ENCODE results near the gene PI4KA. TPM values are rescaled to one million over a fixed set of nuclear protein-coding genes. Genes with fewer than 3 reads are reported as not detected.

Gene PI4KA
- total and polyA plus RNA-seq, 2 donors (not counting 1 experiment from before 2014, with no cell fraction given): 26.4 to 40.6 TPM

- peaks cover 66% of the 10 kb centered on the region for H3K79me2 ChIP-seq (ENCODE audit: control insufficient read depth, insufficient read depth, low read length)
These were observed 5.4 kb downstream of the PI4KA start for GRCh38 chr22:20853236-20853660.

GRCh38 chr22:20852503-20852902, 6.1 kb downstream of the PI4KA start:
- Histone ChIP-seq H3K4me3 (replicated peaks in 1 of 4; ENCODE audit: control extremely low read depth in 1 of 4, insufficient read depth in 1 of 4, low read depth in 3 of 4, low read length in 4 of 4) (no peak overlapping the region), H3K27ac (ENCODE audit: insufficient read depth, low read length) (no peak overlapping the region), H2AFZ (ENCODE audit: low read length) (no peak overlapping the region), H4K20me1 (ENCODE audit: control insufficient read depth, extremely low read depth, insufficient read depth, low read length) (no peaks in the 10 kb centered on the region), H3K9me3 (ENCODE audit: control insufficient read depth, insufficient read depth, low read depth, low read length) (no peaks in the 10 kb centered on the region), H3K36me3 (ENCODE audit: control insufficient read depth, insufficient read depth, low read length) (no peaks in the 10 kb centered on the region), H3K9ac (ENCODE audit: insufficient read depth, low read length) (no peak overlapping the region), H3K79me2 (ENCODE audit: control insufficient read depth, insufficient read depth, low read length) (peaks cover 60% of the 10 kb centered on the region), H3K4me2 (ENCODE audit: extremely low read depth, insufficient read depth, low read length) (no peak overlapping the region), H3K27me3 (ENCODE audit: control insufficient read depth, insufficient read depth, low read length) (no peaks in the 10 kb centered on the region), H3K4me1 (ENCODE audit: control insufficient read depth, extremely low read depth, insufficient read depth, low read length) (peaks cover 6% of the 10 kb centered on the region)
- TF ChIP-seq EZH2 (IDR thresholded peaks at IDR 0.05; ENCODE audit: low read length, missing control alignments): no peak
- TF ChIP-seq, protein P1, sequence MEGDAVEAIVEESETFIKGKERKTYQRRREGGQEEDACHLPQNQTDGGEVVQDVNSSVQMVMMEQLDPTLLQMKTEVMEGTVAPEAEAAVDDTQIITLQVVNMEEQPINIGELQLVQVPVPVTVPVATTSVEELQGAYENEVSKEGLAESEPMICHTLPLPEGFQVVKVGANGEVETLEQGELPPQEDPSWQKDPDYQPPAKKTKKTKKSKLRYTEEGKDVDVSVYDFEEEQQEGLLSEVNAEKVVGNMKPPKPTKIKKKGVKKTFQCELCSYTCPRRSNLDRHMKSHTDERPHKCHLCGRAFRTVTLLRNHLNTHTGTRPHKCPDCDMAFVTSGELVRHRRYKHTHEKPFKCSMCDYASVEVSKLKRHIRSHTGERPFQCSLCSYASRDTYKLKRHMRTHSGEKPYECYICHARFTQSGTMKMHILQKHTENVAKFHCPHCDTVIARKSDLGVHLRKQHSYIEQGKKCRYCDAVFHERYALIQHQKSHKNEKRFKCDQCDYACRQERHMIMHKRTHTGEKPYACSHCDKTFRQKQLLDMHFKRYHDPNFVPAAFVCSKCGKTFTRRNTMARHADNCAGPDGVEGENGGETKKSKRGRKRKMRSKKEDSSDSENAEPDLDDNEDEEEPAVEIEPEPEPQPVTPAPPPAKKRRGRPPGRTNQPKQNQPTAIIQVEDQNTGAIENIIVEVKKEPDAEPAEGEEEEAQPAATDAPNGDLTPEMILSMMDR (conservative IDR thresholded peaks at IDR 0.05 in 1 of 2, IDR thresholded peaks at IDR 0.05 in 1 of 2; ENCODE audit: low read depth in 1 of 2, low read length in 2 of 2): no peak
- DNase-seq (ENCODE audit: low read depth in 2 of 2): no peak

More at GRCh38 chr22:20853236-20853660, 5.4 kb downstream of the PI4KA start:
- H3K36me3 ChIP-seq (ENCODE audit: control insufficient read depth, insufficient read depth, low read length): no peaks in the 10 kb centered on the region
- no peak overlapping the region for H3K9ac ChIP-seq (ENCODE audit: insufficient read depth, low read length)
- no peaks in the 10 kb centered on the region for H3K27me3 ChIP-seq (ENCODE audit: control insufficient read depth, insufficient read depth, low read length)
- H3K4me2 ChIP-seq (ENCODE audit: extremely low read depth, insufficient read depth, low read length): no peak overlapping the region
- H2AFZ ChIP-seq (ENCODE audit: low read length): no peak overlapping the region
- H3K4me1 ChIP-seq (ENCODE audit: control insufficient read depth, extremely low read depth, insufficient read depth, low read length): peaks cover 7% of the 10 kb centered on the region
- H4K20me1 ChIP-seq (ENCODE audit: control insufficient read depth, extremely low read depth, insufficient read depth, low read length): no peaks in the 10 kb centered on the region
- H3K27ac ChIP-seq (ENCODE audit: insufficient read depth, low read length): no peak overlapping the region
- H3K4me3 ChIP-seq (replicated peaks in 1 of 4; ENCODE audit: control extremely low read depth in 1 of 4, insufficient read depth in 1 of 4, low read depth in 3 of 4, low read length in 4 of 4): no peak overlapping the region
- no peak for TF ChIP-seq EZH2 (IDR thresholded peaks at IDR 0.05; ENCODE audit: low read length, missing control alignments)
- TF ChIP-seq, protein P1 (conservative IDR thresholded peaks at IDR 0.05 in 1 of 2, IDR thresholded peaks at IDR 0.05 in 1 of 2; ENCODE audit: low read depth in 1 of 2, low read length in 2 of 2): no peak
- no peak for DNase-seq (ENCODE audit: low read depth in 2 of 2)
- no peaks in the 10 kb centered on the region for H3K9me3 ChIP-seq (ENCODE audit: control insufficient read depth, insufficient read depth, low read depth, low read length)

DNA sequence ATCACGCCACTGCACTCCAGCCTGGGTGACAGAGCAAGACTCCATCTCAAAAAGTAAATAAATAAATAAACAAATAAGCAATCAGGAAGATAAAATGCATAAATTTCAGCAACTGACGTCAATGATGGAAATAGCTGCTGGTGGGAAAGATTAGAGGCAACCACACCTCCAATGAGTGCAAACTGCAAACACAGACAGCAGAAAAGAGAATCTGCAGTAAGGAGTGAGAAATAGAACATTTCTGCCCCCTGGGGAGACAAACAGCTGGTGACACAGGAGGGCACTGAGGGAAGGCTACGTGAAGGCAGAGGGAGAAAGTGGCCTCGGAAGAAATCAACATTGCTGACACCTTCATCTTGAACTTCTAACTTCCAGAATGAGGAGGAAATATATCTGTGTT, 6.5 kb downstream of the PI4KA start:
- Histone ChIP-seq H3K27me3 (ENCODE audit: control insufficient read depth, insufficient read depth, low read length) (no peaks in the 10 kb centered on the region), H3K9me3 (ENCODE audit: control insufficient read depth, insufficient read depth, low read depth, low read length) (no peaks in the 10 kb centered on the region), H3K9ac (ENCODE audit: insufficient read depth, low read length) (no peak overlapping the region), H3K4me3 (replicated peaks in 1 of 4; ENCODE audit: control extremely low read depth in 1 of 4, insufficient read depth in 1 of 4, low read depth in 3 of 4, low read length in 4 of 4) (no peak overlapping the region), H3K4me1 (ENCODE audit: control insufficient read depth, extremely low read depth, insufficient read depth, low read length) (peaks cover 2% of the 10 kb centered on the region), H3K27ac (ENCODE audit: insufficient read depth, low read length) (no peak overlapping the region), H3K79me2 (ENCODE audit: control insufficient read depth, insufficient read depth, low read length) (peaks cover 58% of the 10 kb centered on the region), H3K36me3 (ENCODE audit: control insufficient read depth, insufficient read depth, low read length) (no peaks in the 10 kb centered on the region), H4K20me1 (ENCODE audit: control insufficient read depth, extremely low read depth, insufficient read depth, low read length) (no peaks in the 10 kb centered on the region), H2AFZ (ENCODE audit: low read length) (no peak overlapping the region), H3K4me2 (ENCODE audit: extremely low read depth, insufficient read depth, low read length) (no peak overlapping the region)
- TF ChIP-seq, protein P1 (conservative IDR thresholded peaks at IDR 0.05 in 1 of 2, IDR thresholded peaks at IDR 0.05 in 1 of 2; ENCODE audit: low read depth in 1 of 2, low read length in 2 of 2): no peak
- TF ChIP-seq EZH2 (IDR thresholded peaks at IDR 0.05; ENCODE audit: low read length, missing control alignments): no peak
- DNase-seq (ENCODE audit: low read depth in 2 of 2): no peak
